GM18507 (cell line): ENCODE data around the gene EML6.

Source experiments
- DNase-seq: peaks from one replicate; pipeline ENCODE4 v3.0.0; 2011; ENCODE audit warnings: low read depth; ENCODE audit not compliant: insufficient read length; ENCODE audit errors: extremely low spot score
- FAIRE-seq: peaks from 2 replicates; lab custom pipeline; 2011; peaks lifted over from hg19 to GRCh38; lab: Jason Lieb, UNC

EML6 gene

GRCh38 chr2:55003706-55004639 lies 280.5 kb downstream of the EML6 start:
- FAIRE-seq: no peak
- DNase-seq: no peak

GRCh38 chr2:55006306-55006705 lies 282.8 kb downstream of the EML6 start:
- no peak for DNase-seq
- FAIRE-seq: no peak

DNA sequence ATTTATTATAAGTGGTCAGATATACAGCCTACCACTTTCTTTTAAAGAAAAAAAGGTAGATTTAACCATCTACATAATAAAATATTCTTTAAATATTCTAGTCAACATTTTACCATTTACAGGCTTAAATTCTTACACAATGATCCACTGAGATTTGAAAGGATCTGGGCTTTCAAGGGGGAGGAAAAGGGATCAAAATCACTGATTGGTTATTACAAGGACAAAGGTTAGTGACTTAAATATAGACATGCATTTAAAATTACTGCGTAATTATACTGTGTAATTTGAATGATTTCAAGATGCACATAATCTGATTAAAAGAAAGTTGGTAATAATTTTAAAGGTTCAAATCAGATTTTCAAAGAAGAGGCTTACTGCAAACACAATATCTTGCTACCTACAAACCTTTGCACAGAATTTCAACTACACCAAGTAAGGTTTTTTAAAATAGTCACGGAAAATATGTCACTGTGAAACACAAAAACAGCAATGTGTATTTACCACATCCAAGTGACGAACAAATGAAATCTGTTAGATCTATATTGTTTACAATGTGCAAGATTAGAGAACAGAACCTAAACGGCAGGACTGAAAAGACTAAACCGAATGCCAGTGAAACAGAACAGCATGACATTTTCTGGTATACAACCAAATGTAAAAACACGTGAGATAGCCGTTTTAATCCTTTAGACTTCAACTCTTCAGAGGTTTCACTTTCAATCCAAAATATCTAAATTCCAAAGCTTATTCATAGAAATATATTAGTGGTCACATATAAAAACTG lies 286.0 kb downstream of the EML6 start:
- FAIRE-seq (no peak), DNase-seq (no peak)

GRCh38 chr2:55010149-55010591 lies 286.7 kb downstream of the EML6 start:
- DNase-seq: no peak
- peak; percentile 89 for FAIRE-seq

DNA sequence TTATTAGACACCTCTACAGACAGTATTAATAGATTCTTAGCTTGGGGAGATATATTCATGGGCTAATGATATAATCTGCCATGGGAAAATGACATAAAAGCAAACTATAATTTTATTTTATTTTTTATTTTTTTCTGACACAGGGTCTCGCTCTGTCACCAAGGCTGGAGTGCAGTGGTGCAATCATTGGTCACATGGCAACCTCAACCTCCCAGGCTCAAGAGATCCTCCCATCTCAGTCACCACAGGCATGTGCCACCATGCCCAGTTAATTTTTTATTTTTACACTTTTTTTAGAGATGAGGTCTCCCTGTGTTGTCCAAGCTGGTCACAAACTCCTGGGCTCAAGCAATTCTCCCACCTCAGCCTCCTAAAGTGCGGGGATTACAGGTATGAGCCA lies 287.5 kb downstream of the EML6 start:
- DNase-seq: no peak
- no peak for FAIRE-seq

GRCh38 chr2:55011831-55012671 lies 288.6 kb downstream of the EML6 start:
- DNase-seq (no peak), FAIRE-seq (no peak)

GRCh38 chr2:55012672-55013484 lies 289.4 kb downstream of the EML6 start:
- DNase-seq: no peak
- no peak for FAIRE-seq

DNA sequence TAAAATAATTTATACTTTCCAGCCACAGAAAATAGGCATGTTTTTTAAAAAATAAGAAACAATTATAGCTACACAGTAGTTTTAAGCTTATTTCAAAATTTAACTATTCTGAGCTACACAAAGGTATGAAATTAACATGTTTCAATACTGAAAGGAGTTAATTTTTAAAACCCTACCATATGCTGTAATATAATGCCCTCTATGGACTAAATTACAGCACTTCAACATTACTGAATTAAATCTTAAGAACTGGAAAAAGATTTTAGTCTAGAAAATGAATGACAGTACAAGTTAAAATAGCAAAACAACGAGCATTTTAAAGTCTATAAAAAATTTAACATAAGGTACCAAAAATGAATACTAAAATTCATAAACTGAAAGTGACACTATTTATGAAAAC lies 290.5 kb downstream of the EML6 start:
- DNase-seq: no peak
- no peak for FAIRE-seq

- no peak for DNase-seq
- FAIRE-seq: peak; percentile 66
These were observed 291.8 kb downstream of the EML6 start for GRCh38 chr2:55014962-55015939.

- no peak for FAIRE-seq
- no peak for DNase-seq
These were observed 294.0 kb downstream of the EML6 start for GRCh38 chr2:55017428-55017827.

DNA sequence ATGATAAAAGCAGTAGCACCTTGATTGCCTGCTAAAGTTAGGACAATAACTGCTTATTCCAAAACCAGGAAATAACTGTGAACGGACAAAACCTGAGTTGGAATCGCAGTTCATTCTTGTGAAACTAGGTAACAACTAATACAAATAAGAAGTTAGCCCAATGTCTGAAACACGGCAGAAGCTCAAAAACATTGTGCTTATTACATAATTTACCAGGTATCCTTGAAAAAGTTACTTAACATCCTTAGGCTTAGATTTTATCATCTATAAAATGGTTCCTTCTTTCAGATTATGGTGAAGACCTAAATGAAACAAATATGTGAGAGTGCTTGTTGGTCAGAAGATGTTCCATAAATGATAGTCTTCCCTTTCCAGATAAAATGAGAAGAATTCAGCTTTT lies 294.4 kb downstream of the EML6 start:
- FAIRE-seq: peak; percentile 12
- no peak for DNase-seq

DNA sequence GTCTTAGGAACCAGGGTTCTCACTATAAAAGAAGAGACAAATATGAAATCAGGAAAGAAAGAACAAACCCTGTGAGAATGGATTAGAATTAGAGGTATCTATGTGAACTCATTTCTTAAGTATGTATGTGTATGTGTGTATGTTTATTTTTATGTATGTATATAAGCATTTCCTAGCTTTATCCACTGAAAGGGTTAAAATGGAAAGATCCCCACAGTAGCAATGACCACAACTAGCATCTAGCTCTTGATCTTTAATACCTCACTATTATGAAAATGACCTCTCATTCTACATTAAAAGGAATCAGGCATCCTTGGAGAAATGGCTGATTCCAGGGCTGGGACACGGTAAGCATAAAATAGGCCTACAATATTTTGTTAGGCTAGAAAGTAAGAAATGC lies 295.2 kb downstream of the EML6 start:
- no peak for DNase-seq
- no peak for FAIRE-seq

- FAIRE-seq (no peak), DNase-seq (no peak)
These were observed 296.2 kb downstream of the EML6 start for GRCh38 chr2:55019526-55020258.
